ENCODE results near the gene KRTAP4-12.
"Not testable (repeated sequence)": the region's sequence is repeated elsewhere in the genome, so short reads cannot be mapped to it uniquely, and the experiment has no call there.

Gene KRTAP4-12

DNA sequence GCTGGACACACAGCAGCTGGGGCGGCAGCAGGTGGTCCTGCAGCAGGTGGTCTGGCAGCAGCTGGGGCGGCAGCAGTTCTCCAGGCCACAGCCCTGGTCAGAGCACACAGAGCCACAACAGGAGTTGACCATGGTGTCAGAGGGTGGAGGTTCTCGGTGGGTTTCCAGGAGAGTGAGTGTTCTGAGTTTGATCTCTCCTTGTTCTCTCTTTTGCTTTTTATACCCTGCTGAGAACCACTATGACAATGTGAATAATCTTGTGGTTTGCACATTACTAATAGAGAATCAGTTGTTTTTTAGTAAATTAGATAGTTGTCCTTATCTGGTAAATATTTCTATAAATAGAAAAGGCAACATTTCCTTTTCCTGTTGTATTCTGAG is at the start of gene KRTAP4-12:
Gene KRTAP4-12, minus strand, starts transcription at position 192 of the 381 bp plus-strand sequence. Its CDS starts 60 bp downstream, at position 132.
- DNase-seq: not testable (repeated sequence)

DNA sequence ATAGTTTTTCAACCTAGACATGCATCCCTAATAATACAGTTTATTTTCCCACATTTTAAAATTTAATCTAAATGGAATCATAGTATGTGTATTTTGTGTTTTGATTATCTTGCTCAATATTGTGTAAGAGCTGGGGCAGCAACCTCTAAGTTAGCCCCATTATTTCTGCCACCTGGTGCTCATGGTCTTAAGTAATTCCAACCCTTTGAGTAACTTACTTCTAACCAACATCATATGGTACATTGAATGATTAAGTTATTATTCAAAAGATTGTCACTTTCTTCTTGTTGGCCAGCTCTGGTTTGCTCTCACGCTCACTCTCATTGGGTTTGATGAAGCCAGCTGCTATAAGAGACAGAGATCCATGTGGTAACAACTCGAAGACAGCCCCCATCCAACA is 47.9 kb upstream of the KRTAP4-12 start:
- DNase-seq: peak; percentile 46

DNA sequence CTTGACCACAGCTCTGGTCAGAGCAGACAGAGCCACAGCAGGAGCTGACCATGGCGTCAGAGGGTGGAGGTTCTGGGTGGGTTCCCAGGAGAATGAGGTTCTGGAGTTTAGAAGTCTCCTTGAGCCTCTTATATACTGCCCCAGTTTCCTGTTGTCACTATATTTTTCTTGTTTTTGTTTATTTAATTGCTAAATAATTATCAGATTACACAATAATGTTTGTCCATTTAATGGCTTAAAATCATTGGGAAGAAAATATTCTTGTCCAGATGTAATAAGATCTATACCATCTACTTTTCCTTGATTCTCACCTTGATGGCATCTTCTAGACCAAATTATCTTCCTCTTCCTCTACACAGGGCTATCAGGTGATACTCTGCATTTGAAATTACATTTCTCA is 44.1 kb upstream of the KRTAP4-12 start, which contains the start of gene KRTAP4-3:
Gene KRTAP4-3, minus strand, starts transcription at position 101 of the 400 bp plus-strand sequence. Its CDS starts 49 bp downstream, at position 52.
- DNase-seq: no peak

DNA sequence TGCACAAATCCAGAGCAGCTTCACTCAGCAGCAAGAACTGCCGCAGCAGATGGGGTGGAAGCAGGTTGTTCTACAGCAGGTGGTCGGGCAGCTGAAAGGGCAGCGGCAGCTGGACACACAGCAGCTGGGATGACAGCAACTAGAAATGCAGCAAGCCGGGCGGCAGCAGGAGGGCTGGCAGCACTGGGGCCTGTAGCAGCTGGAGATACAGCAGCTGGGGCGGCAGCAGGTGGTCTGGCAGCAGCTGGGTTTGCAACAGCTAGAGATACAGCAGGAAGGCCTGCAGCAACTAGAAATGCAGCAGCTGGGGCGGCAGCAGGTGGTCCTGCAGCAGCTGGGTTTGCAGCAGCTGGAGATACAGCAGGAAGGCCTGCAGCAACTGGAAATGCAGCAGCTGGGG is 43.6 kb upstream of the KRTAP4-12 start:
- DNase-seq: no peak

DNA sequence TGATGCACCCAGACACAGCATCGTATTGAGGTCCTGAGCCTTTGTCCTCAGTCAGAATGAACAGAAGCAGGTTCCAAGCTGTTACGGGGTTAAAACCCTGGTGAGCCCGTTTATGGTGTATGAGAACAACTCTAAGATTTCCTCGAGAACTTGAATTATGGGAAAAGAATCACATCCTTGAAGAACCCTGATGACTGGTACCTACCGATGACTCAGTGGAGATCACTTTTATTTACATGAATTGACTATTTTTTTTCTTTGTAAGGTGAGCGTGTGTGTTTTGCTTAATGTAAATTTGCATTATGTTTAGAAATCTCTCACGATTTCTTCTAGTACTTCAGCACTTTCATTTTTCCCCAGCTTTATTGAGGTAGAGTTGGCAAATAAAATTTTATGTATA is 39.8 kb upstream of the KRTAP4-12 start:
- DNase-seq: no peak

DNA sequence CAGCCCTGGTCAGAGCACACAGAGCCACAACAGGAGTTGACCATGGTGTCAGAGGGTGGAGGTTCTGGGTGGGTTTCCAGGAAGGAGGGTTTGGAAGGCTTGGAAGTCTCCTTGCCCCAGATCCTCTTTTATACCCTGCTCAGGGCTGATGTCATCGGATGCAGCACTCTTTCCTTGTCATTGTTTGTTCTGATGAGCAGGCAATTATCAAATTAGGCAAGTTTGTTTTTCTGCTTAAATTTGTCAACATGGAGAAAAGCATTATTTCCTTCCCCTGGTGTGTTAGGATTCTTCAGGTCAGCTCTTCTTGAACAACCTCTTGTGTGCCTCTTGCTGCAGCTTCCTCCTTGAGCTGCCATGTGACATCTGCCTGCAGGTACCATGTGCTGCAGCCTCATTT is 36.7 kb upstream of the KRTAP4-12 start, which contains the start of gene KRTAP4-4:
Gene KRTAP4-4, minus strand, starts transcription at position 101 of the 400 bp plus-strand sequence. Its CDS starts 57 bp downstream, at position 44.
- DNase-seq: no peak

DNA sequence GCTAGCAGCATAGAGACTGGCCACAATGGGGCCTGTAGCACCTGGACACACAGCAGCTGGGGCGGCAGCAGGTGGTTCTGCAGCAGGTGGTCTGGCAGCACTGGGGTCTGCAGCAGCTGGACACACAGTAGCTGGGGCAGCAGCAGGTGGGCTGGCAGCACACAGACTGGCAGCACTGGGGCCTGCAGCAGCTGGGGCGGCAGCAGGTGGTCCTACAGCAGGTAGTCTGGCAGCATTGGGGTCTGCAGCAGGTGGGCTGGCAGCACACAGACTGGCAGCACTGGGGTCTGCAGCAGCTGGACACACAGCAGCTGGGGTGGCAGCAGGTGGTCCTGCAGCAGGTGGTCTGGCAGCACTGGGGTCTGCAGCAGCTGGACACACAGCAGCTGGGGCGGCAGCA is 36.2 kb upstream of the KRTAP4-12 start:
- not testable (repeated sequence) for DNase-seq

DNA sequence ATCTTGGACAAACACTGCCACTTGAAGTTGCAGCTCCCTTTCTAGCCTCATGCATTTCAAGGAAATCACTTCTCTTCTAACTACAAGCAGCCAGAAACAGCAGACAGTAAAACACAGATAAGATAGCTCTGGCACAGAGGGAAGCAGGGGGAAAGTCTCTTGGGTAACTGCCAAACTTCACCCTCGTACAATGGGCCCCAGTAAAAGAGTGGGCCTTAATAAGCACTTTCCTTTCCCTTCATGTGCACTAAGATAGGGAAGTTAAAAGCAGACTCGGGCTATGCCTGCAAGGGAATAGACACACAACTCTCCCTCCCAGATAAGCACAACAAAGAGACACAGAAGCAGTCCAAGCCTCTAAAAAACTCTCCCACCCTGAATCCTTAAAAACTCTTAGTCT is 29.9 kb upstream of the KRTAP4-12 start:
- no peak for DNase-seq

DNA sequence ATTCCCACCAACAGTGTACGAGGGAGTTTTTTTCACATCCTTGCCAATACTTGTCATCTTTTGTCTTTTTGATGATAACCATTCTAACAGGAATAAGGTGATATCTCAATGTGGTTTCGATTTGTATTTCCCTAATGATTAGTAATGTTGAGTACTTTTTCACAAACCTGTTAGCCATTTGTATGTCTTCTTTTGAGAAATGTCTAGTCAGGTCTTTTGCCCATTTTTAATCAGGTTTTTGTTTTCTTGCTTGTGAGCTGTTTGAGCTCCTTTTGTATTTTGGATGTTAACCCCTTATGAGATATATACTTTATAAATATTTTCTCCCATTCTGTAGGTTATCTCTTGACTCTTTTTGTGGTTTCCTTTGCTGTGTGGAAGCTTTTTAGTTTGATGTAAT is 27.5 kb upstream of the KRTAP4-12 start:
- DNase-seq: no peak

DNA sequence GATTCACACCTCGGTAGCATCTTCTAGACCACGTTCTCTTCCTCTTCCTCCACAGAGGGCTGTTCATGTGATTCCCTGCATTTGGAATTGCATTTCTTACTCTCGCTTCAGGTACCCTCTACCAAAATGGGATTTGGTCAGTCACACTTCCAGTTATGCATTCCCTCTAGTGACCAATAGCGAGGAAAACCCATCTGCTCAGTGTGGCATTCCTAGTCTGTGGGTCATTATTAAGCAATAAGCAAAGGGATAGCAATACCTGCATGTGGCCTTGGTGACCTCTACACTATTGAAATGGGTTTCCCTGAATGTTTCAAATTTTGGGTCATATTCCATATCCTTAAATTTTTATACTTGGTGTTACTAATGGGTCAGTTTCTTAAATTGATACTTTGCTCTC is 26.0 kb upstream of the KRTAP4-12 start:
- DNase-seq: no peak

DNA sequence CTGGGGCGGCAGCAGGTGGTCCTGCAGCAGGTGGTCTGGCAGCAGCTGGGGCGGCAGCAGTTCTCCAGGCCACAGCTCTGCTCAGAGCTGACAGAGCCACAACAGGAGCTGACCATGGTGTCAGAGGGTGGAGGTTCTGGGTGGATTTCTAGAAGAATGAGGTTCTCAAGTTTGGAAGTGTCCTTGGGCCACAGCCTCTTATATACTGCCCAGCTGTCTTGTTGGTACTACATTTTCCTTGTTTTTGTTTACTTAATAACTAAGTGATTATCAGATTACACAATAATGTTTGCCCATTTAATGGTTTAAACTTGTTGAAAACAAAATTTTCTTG is 25.6 kb upstream of the KRTAP4-12 start, which contains the start of gene KRTAP4-5:
Gene KRTAP4-5, minus strand, starts transcription at position 174 of the 334 bp plus-strand sequence. Its CDS starts 58 bp downstream, at position 116.
- no peak for DNase-seq

DNA sequence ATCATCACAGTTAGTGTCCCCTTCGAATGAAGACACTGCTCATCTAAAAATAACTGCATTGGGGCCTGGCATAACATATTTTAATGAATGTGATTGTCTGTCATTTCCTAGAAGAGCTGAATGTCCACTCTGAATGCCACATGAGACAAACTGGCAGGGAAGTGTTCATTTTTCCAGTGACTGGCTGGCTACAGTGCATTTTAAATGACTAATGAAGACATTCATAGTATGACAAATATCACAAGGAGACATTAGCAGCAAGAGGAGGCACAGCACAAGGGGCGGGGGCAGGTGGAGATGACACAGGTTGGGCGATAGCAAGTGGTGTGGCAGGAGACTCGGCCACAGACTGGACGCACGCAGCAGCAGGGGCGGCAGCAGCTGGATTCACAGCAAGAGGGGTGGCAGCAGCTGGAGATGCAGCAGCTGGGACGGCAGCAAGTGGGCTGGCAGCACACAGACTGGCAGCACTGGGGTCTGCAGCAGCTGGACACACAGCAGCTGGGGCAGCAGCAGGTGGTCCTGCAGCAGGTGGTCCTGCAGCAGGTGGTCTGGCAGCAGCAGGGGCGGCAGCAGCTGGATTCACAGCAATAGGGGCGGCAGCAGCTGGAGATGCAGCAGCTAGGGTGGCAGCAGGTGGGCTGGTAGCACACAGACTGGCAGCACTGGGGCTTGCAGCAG is 25.1 kb upstream of the KRTAP4-12 start:
- not testable (repeated sequence) for DNase-seq

DNA sequence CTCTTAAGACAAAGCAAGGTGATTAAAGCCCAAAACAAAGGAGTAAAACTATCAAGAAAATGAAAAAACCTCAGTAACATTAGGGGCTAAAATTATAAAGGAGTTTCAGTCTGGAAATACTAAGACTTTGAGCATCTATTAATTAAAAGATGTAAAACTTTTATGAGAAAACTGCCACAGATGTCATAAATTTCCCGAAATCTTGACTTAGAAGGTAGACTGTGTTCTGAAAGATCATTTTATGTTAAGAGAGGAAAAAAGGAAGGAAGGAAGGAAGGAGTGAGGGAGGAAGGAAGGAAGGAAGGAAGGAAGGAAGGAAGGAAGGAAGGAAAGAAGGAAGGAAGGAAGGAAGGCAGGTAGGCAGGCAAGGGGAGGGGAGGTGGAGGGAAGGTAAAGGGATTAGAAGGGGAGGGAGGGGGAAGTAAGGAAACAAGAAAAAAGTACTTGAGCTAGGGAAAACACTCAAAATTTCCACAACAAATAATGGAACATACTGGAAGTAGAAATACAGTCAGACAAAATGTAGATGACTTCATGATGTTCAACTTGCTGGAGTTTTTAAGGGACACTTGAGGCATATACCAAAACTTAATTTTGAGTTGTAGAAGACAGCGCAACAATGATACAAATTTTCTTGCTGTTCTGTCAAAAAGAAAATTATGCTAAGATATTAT is 23.7 kb upstream of the KRTAP4-12 start:
- DNase-seq: no peak

DNA sequence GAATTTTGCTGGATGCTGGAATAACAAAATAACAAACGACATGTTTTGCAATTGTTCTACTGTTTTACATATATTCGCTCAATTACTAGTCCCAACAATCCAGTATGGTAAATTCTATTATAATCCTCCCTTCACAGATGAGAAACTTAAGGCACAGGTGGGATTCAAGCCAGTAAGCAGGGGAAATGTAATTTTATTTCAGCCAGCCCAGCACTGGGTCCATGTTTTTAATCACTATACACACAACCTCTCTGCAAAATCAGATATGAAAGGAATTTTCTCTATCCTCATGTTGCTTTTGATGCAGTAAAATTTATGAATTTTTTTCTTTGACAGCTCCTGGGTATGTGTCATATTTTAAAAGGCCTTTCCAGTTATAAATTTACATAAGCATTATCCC is 21.3 kb upstream of the KRTAP4-12 start:
- no peak for DNase-seq

DNA sequence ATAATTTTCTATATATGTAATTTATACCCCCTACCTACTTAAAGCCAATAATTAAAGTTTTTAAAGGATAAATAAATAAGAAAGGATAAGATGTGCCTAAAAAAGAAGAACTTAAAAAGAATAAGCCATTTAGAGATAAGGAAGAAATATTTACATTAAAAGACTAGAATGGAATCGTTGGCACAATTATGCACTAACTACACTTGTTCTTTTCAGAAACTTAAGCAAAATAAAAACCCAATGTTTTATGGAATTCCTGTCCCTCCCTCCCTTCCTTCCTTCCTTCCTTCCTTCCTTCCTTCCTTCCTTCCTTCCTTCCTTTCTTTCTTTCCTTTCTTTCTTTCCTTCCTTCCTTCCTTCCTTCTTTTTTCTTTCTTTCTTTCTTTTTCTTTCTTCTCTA is 20.9 kb upstream of the KRTAP4-12 start:
- DNase-seq: no peak

DNA sequence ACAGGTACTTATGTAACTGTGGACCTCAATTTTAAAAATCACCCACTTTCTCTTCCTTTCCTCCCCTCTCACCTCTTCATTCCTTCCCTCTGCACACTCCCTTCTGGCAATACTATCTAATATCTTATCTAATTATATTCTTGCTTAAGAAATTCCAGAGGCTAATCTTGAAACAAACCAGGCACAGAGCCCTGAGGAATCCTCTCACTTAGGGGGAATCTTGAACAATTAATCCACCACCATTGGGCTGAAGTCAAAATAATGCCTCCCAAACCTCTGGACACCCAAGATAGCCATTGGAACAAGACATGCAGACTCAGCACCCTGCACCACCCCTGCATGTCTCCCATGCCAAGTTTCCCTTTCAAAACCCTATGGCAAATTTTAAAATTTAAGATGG is 17.4 kb upstream of the KRTAP4-12 start:
- no peak for DNase-seq

DNA sequence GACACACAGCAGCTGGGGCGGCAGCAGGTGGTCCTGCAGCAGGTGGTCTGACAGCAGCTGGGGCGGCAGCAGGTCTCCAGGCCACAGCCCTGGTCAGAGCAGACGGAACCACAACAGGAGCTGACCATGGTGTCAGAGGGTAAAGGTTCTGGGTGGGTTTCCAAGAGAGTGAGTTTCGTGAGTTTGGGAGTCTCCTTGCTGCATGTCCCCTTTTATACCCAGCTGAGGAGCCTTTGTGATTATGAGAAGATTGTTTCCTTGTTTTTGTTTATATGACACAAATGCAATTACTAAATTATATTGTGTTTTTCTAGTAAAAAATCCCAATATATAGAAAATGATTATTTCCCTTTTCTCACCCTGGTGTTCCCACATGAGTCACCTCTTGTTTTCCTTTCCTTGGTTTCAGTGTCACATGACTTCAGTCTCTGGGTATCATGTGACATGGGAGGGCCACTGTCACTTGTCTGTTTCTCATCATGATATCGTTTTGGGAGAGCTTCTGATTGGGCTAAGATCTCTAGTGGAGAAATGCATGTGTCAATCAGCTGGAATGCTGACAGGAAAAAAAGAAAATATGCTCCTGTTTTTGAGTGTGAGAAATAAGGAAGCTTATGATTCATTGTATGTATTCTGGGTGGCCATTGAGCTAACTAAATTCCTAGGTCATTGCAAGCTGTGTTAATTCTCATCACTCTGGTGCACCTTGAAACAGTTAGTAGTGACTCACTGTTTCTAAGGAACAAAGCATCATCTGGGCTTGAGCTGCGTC is 16.6 kb upstream of the KRTAP4-12 start, which contains the start of gene KRTAP4-6:
Gene KRTAP4-6, minus strand, starts transcription at position 185 of the 772 bp plus-strand sequence. Its CDS starts 57 bp downstream, at position 128.
- DNase-seq: peak; percentile 96

DNA sequence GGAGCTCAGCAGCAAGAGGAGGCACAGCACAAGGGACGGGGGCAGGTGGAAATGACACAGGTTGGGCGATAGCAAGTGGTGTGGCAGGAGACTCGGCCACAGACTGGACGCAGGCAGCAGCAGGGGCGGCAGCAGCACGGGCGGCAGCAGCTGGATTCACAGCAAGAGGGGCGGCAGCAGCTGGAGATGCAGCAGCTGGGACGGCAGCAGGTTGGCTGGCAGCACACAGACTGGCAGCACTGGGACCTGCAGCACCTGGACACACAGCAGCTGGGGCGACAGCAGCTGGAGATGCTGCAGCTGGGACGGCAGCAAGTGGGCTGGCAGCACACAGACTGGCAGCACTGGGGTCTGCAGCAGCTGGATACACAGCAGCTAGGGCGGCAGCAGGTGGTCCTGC is 15.9 kb upstream of the KRTAP4-12 start:
- not testable (repeated sequence) for DNase-seq

DNA sequence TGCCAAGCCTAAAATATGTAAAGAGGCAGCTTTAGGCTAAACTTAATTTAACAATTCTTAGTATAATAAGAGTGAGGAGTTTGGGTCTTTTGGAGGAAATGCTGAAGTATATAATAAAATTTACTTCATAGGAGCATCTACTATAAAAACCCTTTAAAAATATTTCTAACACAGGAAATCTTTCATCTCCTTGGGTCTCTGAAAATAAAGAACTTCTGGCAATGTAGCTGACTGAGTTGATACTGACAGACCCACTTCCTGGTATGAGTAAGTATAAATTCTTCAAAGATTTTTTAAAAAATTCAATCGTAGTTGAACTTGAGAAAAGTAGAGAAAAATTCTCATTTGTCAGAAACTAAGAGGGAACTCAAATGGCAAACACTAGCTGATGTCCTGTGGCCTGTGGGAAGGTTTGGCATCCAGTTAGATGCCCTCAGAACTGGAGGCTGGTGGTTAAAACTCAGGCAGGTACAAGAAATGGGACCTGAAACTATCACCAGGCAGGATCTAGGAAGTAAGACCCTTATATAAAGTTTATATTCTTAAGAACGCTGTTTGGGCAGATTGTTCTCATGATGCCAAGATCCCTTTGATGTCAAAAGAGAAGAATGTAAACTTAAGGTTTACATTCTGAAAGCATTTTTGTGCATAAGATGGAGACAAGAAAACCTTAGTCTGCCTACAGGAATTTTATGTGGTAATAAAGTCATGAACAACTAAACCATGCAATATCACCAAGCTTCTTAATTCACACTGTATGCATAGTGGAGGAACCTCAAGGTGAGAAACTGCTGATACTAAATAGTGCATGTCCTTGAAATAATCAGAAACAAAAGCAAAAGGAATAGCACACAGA is 10.1 kb upstream of the KRTAP4-12 start:
- DNase-seq: peak; percentile 30

DNA sequence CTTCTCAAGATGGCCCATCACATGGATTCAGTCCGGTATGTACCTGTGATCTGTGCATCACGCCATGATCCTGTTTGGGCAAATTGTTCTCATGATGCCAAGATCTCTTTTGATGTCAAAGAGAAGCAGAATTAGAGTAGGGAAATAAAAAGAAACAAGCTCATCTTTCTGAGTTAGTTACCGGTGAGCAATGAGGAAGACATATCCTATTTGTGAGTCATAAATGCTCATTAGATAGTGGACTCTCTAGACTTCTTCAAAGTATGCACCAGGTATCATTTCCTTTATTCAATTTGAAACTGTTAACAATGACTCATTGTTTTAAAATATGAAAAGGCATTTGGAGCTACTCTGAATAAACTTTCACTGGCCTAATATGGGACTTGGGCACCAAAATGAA is 8.0 kb upstream of the KRTAP4-12 start:
- peak; percentile 54 for DNase-seq

DNA sequence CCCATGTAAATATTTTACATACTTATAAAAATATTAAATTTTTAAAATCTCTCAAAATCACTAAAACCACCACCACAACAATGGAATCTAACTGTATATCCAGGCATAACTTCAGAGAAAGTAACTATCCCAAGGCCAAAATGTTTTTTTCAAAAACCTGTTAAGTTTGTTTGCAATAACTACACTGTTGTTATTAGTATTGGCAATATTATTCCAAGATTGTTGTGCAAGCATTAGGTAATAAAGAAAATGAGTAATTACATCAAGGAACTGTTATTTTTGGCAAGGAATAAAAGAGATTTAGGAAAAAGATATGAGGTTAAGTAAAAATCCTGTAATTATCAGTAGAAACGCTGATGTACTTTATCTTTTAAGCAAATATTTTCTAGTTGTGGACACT is 3.4 kb upstream of the KRTAP4-12 start:
- no peak for DNase-seq

DNA sequence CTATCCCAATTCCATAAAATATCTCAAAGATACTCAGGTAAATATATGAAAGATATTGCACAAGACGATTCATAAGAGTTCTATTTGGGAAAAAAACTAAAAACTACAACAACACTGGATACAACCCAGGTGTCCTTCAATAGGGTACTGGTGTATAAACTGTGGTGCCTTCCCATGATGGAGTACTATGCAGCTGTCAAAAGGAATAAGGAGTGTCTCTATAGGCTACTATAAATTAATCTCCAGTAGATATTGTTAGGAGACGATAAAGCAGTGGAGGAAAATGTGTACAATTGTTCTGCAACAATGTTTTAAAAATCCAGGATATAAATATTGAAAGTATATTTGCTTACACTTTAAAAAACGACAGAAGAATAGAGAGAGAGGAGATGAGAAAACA is 2.4 kb upstream of the KRTAP4-12 start:
- no peak for DNase-seq

All from fibroblast of upper back skin (primary cell).